SK-N-MC (cell line): ENCODE measurements around the gene CHST15.

ENCODE experiments used
- EZH2 ChIP-seq: fragments of 200-600 bp; sonication (generic); IDR thresholded peaks from one replicate; pipeline ENCODE4 v1.6.1; 2017; ENCODE audit warnings: antibody characterized with exemption
- FOXP2 ChIP-seq: optimal IDR thresholded peaks from 2 replicates; pipeline ENCODE3; 2011; ENCODE audit warnings: mild to moderate bottlenecking, moderate library complexity; ENCODE audit not compliant: insufficient read depth; ENCODE audit errors: extremely low read length, control extremely low read depth
- POLR2AphosphoS5 ChIP-seq: IDR thresholded peaks from 2 replicates; pipeline ENCODE4 v1.6.1; 2012; ENCODE audit warnings: mild to moderate bottlenecking, low read depth, low read length, borderline replicate concordance

DNA sequence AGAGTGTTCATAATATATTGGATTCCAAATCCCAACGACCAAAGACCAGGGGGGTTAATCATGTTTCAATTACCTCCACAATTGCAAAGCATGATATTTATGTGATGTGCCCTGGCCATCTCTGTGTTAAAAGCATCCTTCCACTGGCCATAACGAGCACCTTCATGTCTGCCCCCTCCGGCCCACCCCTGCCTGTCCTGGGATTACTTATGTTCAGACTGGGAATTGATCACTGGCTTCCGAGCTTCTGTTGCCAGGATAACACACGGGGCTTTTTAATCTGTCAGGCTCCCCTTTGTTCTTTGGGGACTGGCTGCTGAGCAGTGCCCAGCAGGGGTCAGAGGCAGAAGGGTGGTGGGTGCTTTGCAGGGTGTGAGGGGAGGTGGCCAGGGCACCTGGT, 13.7 kb upstream of the CHST15 start:
- no peak for TF ChIP-seq EZH2
- TF ChIP-seq POLR2AphosphoS5: no peak
- TF ChIP-seq FOXP2: no peak
